ENCODE data around the gene CSDE1. TPM values are rescaled to one million over a fixed set of nuclear protein-coding genes. Genes with fewer than 3 reads are reported as not detected.
"Not testable (repeated sequence)": the region's sequence is repeated elsewhere in the genome, so short reads cannot be mapped to it uniquely, and the experiment has no call there.

The CSDE1 gene
- total RNA-seq, 1 experiment from 2014 or later, result 375 TPM

DNA sequence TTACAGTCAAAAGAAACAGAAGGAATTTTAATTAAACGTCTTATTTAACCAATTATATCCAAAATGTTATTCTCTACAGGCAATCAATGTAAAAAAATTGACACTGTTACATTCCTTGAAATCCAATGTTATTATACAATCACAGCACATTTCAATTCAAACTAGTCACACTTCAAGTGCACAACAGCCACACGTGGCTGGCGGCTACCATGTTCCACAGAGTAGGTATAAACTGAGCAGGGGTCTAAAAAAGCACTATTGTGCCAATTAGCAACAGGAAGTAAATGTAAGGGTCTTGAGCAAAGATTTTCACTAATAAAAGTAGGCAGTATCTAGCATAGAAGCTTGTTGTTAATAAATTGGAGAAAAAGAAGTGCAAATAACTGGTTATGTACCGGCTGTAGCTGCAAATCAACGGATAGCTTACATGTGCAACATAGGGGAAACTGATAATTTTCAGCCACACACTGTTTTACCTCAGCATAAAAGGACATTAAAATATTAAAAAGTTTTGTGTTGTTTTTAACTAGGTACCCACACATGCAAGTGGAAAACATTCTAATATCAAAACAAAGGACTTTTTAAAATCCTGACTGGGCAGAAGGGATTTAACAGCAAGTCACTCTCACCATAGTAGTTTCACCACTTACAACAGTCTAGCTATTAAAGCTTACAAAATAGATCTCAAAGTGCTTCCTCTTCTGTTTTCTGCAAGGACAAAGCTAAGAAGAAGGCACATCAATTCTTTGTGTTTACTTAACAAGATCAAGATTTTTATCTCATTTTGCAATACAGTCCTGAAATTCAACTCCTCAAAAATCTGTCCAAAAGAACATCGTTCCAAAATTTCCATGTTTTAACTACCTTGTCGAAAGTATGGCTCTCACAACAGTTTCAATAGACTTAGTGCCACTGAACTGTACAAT, 2.5 kb downstream of the CSDE1 start:
- Histone ChIP-seq H3K27ac (ENCODE audit: low read length) (no peak overlapping the region), H3K9me3 (ENCODE audit: low read length) (peaks cover 3% of the 10 kb centered on the region; the same call in 1 of the 2 replicates), H3K79me2 (ENCODE audit: low read length) (peaks cover 74% of the 10 kb centered on the region), H3K9ac (ENCODE audit: low read length) (peak overlapping the region; percentile 100), H2AFZ (ENCODE audit: low read length) (no peak overlapping the region), H4K20me1 (ENCODE audit: insufficient read depth, low read depth, low read length) (peaks cover 67% of the 10 kb centered on the region), H3K27me3 (ENCODE audit: low read length) (no peaks in the 10 kb centered on the region), H3K4me1 (ENCODE audit: low read length) (peaks cover 44% of the 10 kb centered on the region), H3K9me2 (replicated peaks; ENCODE audit: insufficient read depth, low read length) (no peaks in the 10 kb centered on the region), H3K4me3 (ENCODE audit: low read length) (peak overlapping the region; percentile 99), H3K36me3 (ENCODE audit: insufficient read depth, low read length) (peaks cover 20% of the 10 kb centered on the region; the same call in 1 of the 2 replicates), H3K4me2 (ENCODE audit: low read depth, low read length, poor library complexity, severe bottlenecking) (peak overlapping the region; percentile 84)
- DNase-seq, result no peak

DNA sequence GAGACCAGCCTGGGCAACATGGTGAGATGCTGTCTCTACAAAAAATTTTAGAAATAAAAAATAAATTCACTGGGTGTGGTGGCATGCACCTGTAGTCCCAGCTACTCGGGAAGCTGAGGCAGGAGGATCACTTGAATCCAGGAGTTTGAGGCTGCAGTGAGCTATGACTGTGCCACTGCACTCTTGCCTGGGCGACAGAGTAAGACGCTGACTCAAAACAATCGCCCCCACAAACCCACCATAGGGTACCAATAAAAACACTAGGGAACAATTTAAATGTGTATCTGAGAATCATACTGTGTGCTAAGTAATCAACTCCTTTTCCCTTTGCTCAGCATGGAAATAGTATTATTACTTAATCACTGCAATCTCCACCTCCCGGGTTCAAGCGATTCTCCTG, 4.1 kb downstream of the CSDE1 start:
- not testable (repeated sequence) for DNase-seq; H3K4me2 ChIP-seq (ENCODE audit: low read depth, low read length, poor library complexity, severe bottlenecking)

DNA sequence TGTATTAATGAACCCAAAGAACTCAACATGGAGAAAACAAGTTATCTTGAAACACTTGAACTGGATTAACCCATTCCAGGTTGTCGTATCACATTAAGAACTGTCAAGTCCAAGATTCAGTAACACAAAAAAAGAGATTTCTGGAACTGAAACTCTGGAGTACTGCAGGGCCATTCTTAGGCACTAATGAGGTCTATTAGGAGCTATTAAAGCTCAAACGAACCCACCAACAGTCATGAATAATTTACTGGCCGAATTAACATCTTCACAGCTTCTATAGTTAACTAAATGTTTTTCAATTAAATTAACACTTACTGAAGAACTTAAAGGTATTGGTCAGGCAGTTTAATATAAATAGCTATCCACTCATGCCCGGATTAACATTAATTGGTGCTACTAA, 4.6 kb downstream of the CSDE1 start:
- peaks cover 39% of the 10 kb centered on the region for H3K4me1 ChIP-seq (ENCODE audit: low read length)

More for the DNA sequence above, 4.1 kb downstream of the CSDE1 start:
- not testable (repeated sequence) for H3K9me2 ChIP-seq (replicated peaks; ENCODE audit: insufficient read depth, low read length); H3K27ac ChIP-seq (ENCODE audit: low read length); H3K9ac ChIP-seq (ENCODE audit: low read length); H3K9me3 ChIP-seq (ENCODE audit: low read length); H2AFZ ChIP-seq (ENCODE audit: low read length); H3K4me3 ChIP-seq (ENCODE audit: low read length); H3K27me3 ChIP-seq (ENCODE audit: low read length)
- peaks cover 77% of the 10 kb centered on the region for H4K20me1 ChIP-seq (ENCODE audit: insufficient read depth, low read depth, low read length)
- H3K36me3 ChIP-seq (ENCODE audit: insufficient read depth, low read length), result peaks cover 32% of the 10 kb centered on the region; the same call in 1 of the 2 replicates
- peaks cover 90% of the 10 kb centered on the region for H3K79me2 ChIP-seq (ENCODE audit: low read length)
- H3K4me1 ChIP-seq (ENCODE audit: low read length), result peaks cover 44% of the 10 kb centered on the region

DNA sequence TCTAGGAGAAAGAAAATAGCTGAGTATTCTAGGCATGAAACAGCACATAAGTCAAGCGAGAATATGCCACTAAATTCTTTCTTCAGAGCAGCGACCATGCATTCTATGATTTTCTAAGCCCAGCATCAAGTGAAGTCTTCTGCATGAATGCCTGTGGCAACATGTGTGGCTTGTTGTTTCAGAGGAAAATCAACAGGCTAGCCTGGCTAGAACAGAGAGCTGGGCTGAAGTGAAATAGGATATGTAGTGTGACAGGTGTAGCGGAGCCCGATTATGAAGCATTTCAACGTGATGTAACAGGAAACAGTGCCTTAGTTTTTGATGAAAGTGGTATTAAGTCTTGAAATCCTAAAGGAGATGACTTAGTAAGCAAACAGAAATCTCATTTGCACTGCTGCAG, 7.0 kb downstream of the CSDE1 start:
- Histone ChIP-seq H3K9me3 (ENCODE audit: low read length) (no peaks in the 10 kb centered on the region), H3K4me2 (ENCODE audit: low read depth, low read length, poor library complexity, severe bottlenecking) (no peak overlapping the region), H3K4me3 (ENCODE audit: low read length) (no peak overlapping the region), H3K36me3 (ENCODE audit: insufficient read depth, low read length) (peaks cover 56% of the 10 kb centered on the region; the same call in 1 of the 2 replicates), H3K27me3 (ENCODE audit: low read length) (no peaks in the 10 kb centered on the region), H3K9me2 (replicated peaks; ENCODE audit: insufficient read depth, low read length) (no peaks in the 10 kb centered on the region), H3K27ac (ENCODE audit: low read length) (no peak overlapping the region), H4K20me1 (ENCODE audit: insufficient read depth, low read depth, low read length) (peaks cover 79% of the 10 kb centered on the region), H3K79me2 (ENCODE audit: low read length) (peaks cover 100% of the 10 kb centered on the region), H3K9ac (ENCODE audit: low read length) (no peak overlapping the region), H3K4me1 (ENCODE audit: low read length) (peaks cover 28% of the 10 kb centered on the region), H2AFZ (ENCODE audit: low read length) (no peak overlapping the region)
- DNase-seq, result no peak

More for the DNA sequence above, 4.6 kb downstream of the CSDE1 start:
- Histone ChIP-seq H3K27ac (ENCODE audit: low read length) (no peak overlapping the region), H3K36me3 (ENCODE audit: insufficient read depth, low read length) (peaks cover 38% of the 10 kb centered on the region; the same call in 1 of the 2 replicates), H3K9me3 (ENCODE audit: low read length) (no peaks in the 10 kb centered on the region), H2AFZ (ENCODE audit: low read length) (no peak overlapping the region), H3K79me2 (ENCODE audit: low read length) (peaks cover 96% of the 10 kb centered on the region), H3K4me3 (ENCODE audit: low read length) (no peak overlapping the region), H3K4me2 (ENCODE audit: low read depth, low read length, poor library complexity, severe bottlenecking) (no peak overlapping the region), H4K20me1 (ENCODE audit: insufficient read depth, low read depth, low read length) (peaks cover 82% of the 10 kb centered on the region), H3K9me2 (replicated peaks; ENCODE audit: insufficient read depth, low read length) (no peaks in the 10 kb centered on the region), H3K27me3 (ENCODE audit: low read length) (no peaks in the 10 kb centered on the region), H3K9ac (ENCODE audit: low read length) (no peak overlapping the region)
- no peak for DNase-seq

GRCh38 chr1:114749835-114750234, 7.9 kb downstream of the CSDE1 start:
- Histone ChIP-seq H2AFZ (ENCODE audit: low read length) (no peak overlapping the region), H3K36me3 (ENCODE audit: insufficient read depth, low read length) (peaks cover 55% of the 10 kb centered on the region; the same call in 1 of the 2 replicates), H3K27me3 (ENCODE audit: low read length) (no peaks in the 10 kb centered on the region), H3K4me3 (ENCODE audit: low read length) (no peak overlapping the region), H3K4me2 (ENCODE audit: low read depth, low read length, poor library complexity, severe bottlenecking) (no peak overlapping the region), H3K4me1 (ENCODE audit: low read length) (peaks cover 19% of the 10 kb centered on the region), H3K79me2 (ENCODE audit: low read length) (peaks cover 100% of the 10 kb centered on the region), H4K20me1 (ENCODE audit: insufficient read depth, low read depth, low read length) (peaks cover 78% of the 10 kb centered on the region), H3K9me3 (ENCODE audit: low read length) (no peaks in the 10 kb centered on the region), H3K9me2 (replicated peaks; ENCODE audit: insufficient read depth, low read length) (no peaks in the 10 kb centered on the region), H3K9ac (ENCODE audit: low read length) (no peak overlapping the region), H3K27ac (ENCODE audit: low read length) (no peak overlapping the region)
- no peak for DNase-seq

DNA sequence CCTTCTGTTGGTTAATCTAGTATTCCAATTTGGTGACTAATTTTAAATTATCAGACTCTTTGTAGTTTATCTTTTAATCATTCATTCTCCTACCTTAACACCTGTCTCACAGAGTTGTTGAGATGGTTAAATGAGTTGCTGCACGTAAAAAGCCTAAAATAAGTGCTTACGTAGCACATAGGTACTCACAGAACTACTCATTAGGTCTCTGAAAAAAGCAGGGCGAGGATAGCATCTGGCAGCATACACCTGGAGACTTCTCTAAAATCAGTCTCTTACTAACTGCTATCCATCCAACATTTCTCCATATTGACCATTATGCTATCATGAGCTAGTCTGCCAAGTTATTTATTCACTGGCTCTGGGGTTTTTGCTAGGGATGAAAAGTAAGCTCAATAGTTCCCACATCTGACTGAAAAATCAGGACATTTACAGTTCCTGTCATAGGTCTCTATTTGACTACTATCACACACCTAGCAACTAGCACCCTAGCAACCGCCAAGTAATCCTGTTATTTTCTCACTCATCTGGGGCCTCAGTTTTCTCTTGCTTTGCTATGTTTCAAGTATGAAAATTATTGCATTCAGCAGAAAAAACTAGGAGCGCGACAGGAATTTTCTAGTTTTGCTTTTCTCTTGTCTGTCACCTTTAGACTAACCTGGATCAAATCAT, 11.2 kb downstream of the CSDE1 start:
- Histone ChIP-seq H3K4me3 (ENCODE audit: low read length) (no peak overlapping the region), H2AFZ (ENCODE audit: low read length) (no peak overlapping the region), H3K36me3 (ENCODE audit: insufficient read depth, low read length) (peaks cover 78% of the 10 kb centered on the region; the same call in 1 of the 2 replicates), H3K4me1 (ENCODE audit: low read length) (no peaks in the 10 kb centered on the region), H3K4me2 (ENCODE audit: low read depth, low read length, poor library complexity, severe bottlenecking) (no peak overlapping the region), H3K9me3 (ENCODE audit: low read length) (no peaks in the 10 kb centered on the region), H3K79me2 (ENCODE audit: low read length) (peaks cover 100% of the 10 kb centered on the region), H3K9me2 (replicated peaks; ENCODE audit: insufficient read depth, low read length) (no peaks in the 10 kb centered on the region), H3K27ac (ENCODE audit: low read length) (no peak overlapping the region), H3K9ac (ENCODE audit: low read length) (no peak overlapping the region), H3K27me3 (ENCODE audit: low read length) (no peaks in the 10 kb centered on the region), H4K20me1 (ENCODE audit: insufficient read depth, low read depth, low read length) (peaks cover 68% of the 10 kb centered on the region)
- no peak for DNase-seq

- peaks cover 82% of the 10 kb centered on the region; the same call in 1 of the 2 replicates for H3K36me3 ChIP-seq (ENCODE audit: insufficient read depth, low read length)
- H3K4me3 ChIP-seq (ENCODE audit: low read length), result no peak overlapping the region
- H3K9me2 ChIP-seq (replicated peaks; ENCODE audit: insufficient read depth, low read length), result no peaks in the 10 kb centered on the region
- H3K27me3 ChIP-seq (ENCODE audit: low read length), result no peaks in the 10 kb centered on the region
- peaks cover 55% of the 10 kb centered on the region for H4K20me1 ChIP-seq (ENCODE audit: insufficient read depth, low read depth, low read length)
- no peaks in the 10 kb centered on the region for H3K4me1 ChIP-seq (ENCODE audit: low read length)
- no peak overlapping the region for H2AFZ ChIP-seq (ENCODE audit: low read length)
- H3K27ac ChIP-seq (ENCODE audit: low read length), result no peak overlapping the region
- no peak overlapping the region for H3K9ac ChIP-seq (ENCODE audit: low read length)
- no peak for DNase-seq
- peaks cover 100% of the 10 kb centered on the region for H3K79me2 ChIP-seq (ENCODE audit: low read length)
- no peaks in the 10 kb centered on the region for H3K9me3 ChIP-seq (ENCODE audit: low read length)
- no peak overlapping the region for H3K4me2 ChIP-seq (ENCODE audit: low read depth, low read length, poor library complexity, severe bottlenecking)
Observed at GRCh38 chr1:114745291-114745690, 12.5 kb downstream of the CSDE1 start.

Measured in Karpas-422 (cell line).